MM.1S (cell line): ENCODE data around the gene ZNF718.
"Not testable (repeated sequence)": the region's sequence is repeated elsewhere in the genome, so short reads cannot be mapped to it uniquely, and the experiment has no call there.

Source experiments
- DNase-seq: peaks from one replicate; pipeline ENCODE4 v3.0.0-alpha.2; 2015
- H2AFZ ChIP-seq: fragments of 300-600 bp; sonication (generic); 2 replicates; pipeline ENCODE4 v1.6.0; 2016; ENCODE audit warnings: antibody characterized with exemption, low read length
- H3F3A ChIP-seq: fragments of 300-600 bp; sonication (generic); 2 replicates; pipeline ENCODE4 v1.6.1; 2016; ENCODE audit warnings: mild to moderate bottlenecking, antibody characterized with exemption, low read length, moderate library complexity, mixed read lengths; ENCODE audit not compliant: insufficient read depth
- H3K27ac ChIP-seq: fragments of 300-600 bp; sonication (generic); 2 replicates; pipeline ENCODE4 v1.5.1; 2016; ENCODE audit warnings: mild to moderate bottlenecking, low read length
- H3K27me3 ChIP-seq: fragments of 300-600 bp; sonication (generic); replicated peaks from 2 replicates; pipeline ENCODE4 v1.6.0; 2016; ENCODE audit warnings: low read length; ENCODE audit not compliant: insufficient read depth
- H3K36me3 ChIP-seq: fragments of 300-600 bp; sonication (generic); replicated peaks from 2 replicates; pipeline ENCODE4 v1.6.1; 2016; ENCODE audit warnings: mild to moderate bottlenecking, low read length, mixed read lengths; ENCODE audit not compliant: insufficient read depth
- H3K4me1 ChIP-seq: fragments of 300-600 bp; sonication (generic); 2 replicates; pipeline ENCODE4 v1.6.1; 2016; ENCODE audit warnings: low read length, mixed read lengths
- H3K4me2 ChIP-seq: fragments of 300-600 bp; sonication (generic); 2 replicates; pipeline ENCODE4 v1.6.0; 2016; ENCODE audit warnings: low read depth, low read length
- H3K4me3 ChIP-seq: fragments of 300-600 bp; sonication (generic); 2 replicates; pipeline ENCODE4 v1.5.1; 2016; ENCODE audit warnings: low read length, mixed read lengths
- H3K79me2 ChIP-seq: fragments of 300-600 bp; sonication (generic); 2 replicates; pipeline ENCODE4 v1.6.1; 2016; ENCODE audit warnings: mixed run types, low read length, mixed read lengths
- H3K9ac ChIP-seq: fragments of 300-600 bp; sonication (generic); 2 replicates; pipeline ENCODE4 v1.6.1; 2016; ENCODE audit warnings: low read length, mixed read lengths
- H3K9me2 ChIP-seq: fragments of 300-600 bp; sonication (generic); replicated peaks from 2 replicates; pipeline ENCODE4 v1.6.1; 2016; ENCODE audit warnings: mild to moderate bottlenecking, low read length, mixed read lengths; ENCODE audit not compliant: insufficient read depth
- H3K9me3 ChIP-seq: fragments of 300-600 bp; sonication (generic); replicated peaks from 2 replicates; pipeline ENCODE4 v1.6.1; 2016; ENCODE audit warnings: mild to moderate bottlenecking, low read length, mixed read lengths; ENCODE audit not compliant: insufficient read depth
- H4K20me1 ChIP-seq: fragments of 300-600 bp; sonication (generic); 2 replicates; pipeline ENCODE4 v1.6.1; 2016; ENCODE audit warnings: mild to moderate bottlenecking, low read length, moderate library complexity, mixed read lengths; ENCODE audit not compliant: insufficient read depth
- CTCF ChIP-seq: fragments of 300-600 bp; sonication (generic); IDR thresholded peaks from 2 replicates; pipeline ENCODE4 v1.5.1; 2016; ENCODE audit warnings: antibody characterized with exemption, low read length, mixed read lengths
- EZH2 ChIP-seq: fragments of 300-600 bp; sonication (generic); optimal IDR thresholded peaks from 2 replicates; pipeline ENCODE3; 2017; ENCODE audit warnings: low read depth, mild to moderate bottlenecking, antibody characterized with exemption, low read length, mixed read lengths
- EZH2phosphoT487 ChIP-seq: fragments of 300-600 bp; sonication (generic); IDR thresholded peaks from 2 replicates; pipeline ENCODE4 v1.6.1; 2018; ENCODE audit warnings: antibody characterized with exemption, low read length

The ZNF718 gene

GRCh38 chr4:188091-188490 is 63.8 kb downstream of the ZNF718 start:
- no peak overlapping the region for H3K4me2 ChIP-seq
- no peak for DNase-seq
- H3K79me2 ChIP-seq: no peaks in the 10 kb centered on the region
- H3K36me3 ChIP-seq: no peaks in the 10 kb centered on the region
- no peaks in the 10 kb centered on the region for H3K9me2 ChIP-seq
- no peaks in the 10 kb centered on the region for H3F3A ChIP-seq
- no peaks in the 10 kb centered on the region for H4K20me1 ChIP-seq
- no peaks in the 10 kb centered on the region for H3K9me3 ChIP-seq
- H3K4me3 ChIP-seq: no peak overlapping the region
- H3K27me3 ChIP-seq: no peaks in the 10 kb centered on the region
- no peak overlapping the region for H2AFZ ChIP-seq
- no peak overlapping the region for H3K27ac ChIP-seq
- TF ChIP-seq CTCF (no peak), EZH2 (no peak), EZH2phosphoT487 (no peak)
- no peaks in the 10 kb centered on the region for H3K4me1 ChIP-seq
- H3K9ac ChIP-seq: no peak overlapping the region

- not testable (repeated sequence) for H3K4me3 ChIP-seq, H3K27me3 ChIP-seq, H3K9me2 ChIP-seq, H3K4me2 ChIP-seq, H3K9ac ChIP-seq, H4K20me1 ChIP-seq, H2AFZ ChIP-seq, H3K79me2 ChIP-seq, H3K36me3 ChIP-seq, H3K9me3 ChIP-seq, H3K27ac ChIP-seq, DNase-seq, H3K4me1 ChIP-seq, H3F3A ChIP-seq
Measured at GRCh38 chr4:195159-195558, 70.9 kb downstream of the ZNF718 start.

- Histone ChIP-seq H2AFZ (no peak overlapping the region), H3K9ac (no peak overlapping the region), H3K9me3 (no peaks in the 10 kb centered on the region), H3K36me3 (no peaks in the 10 kb centered on the region), H3K79me2 (no peaks in the 10 kb centered on the region), H3K27me3 (no peaks in the 10 kb centered on the region), H3K27ac (no peak overlapping the region), H4K20me1 (no peaks in the 10 kb centered on the region), H3K9me2 (no peaks in the 10 kb centered on the region), H3F3A (no peaks in the 10 kb centered on the region), H3K4me2 (no peak overlapping the region), H3K4me1 (no peaks in the 10 kb centered on the region), H3K4me3 (no peak overlapping the region)
- TF ChIP-seq EZH2phosphoT487: no peak
- no peak for TF ChIP-seq CTCF
- no peak for TF ChIP-seq EZH2
- DNase-seq: no peak
Measured at GRCh38 chr4:200936-201335, 76.6 kb downstream of the ZNF718 start.

GRCh38 chr4:202822-203221 is 78.5 kb downstream of the ZNF718 start:
- H3K9me3 ChIP-seq, H3K79me2 ChIP-seq, H3K36me3 ChIP-seq, H3K27me3 ChIP-seq, H3F3A ChIP-seq, H3K9me2 ChIP-seq, H2AFZ ChIP-seq, H4K20me1 ChIP-seq, DNase-seq, H3K4me3 ChIP-seq, H3K27ac ChIP-seq, H3K9ac ChIP-seq, H3K4me2 ChIP-seq, H3K4me1 ChIP-seq: not testable (repeated sequence)
